ENCODE results near the gene SERP1.
"Not testable (repeated sequence)": the region's sequence is repeated elsewhere in the genome, so short reads cannot be mapped to it uniquely, and the experiment has no call there.

SERP1 gene

DNA sequence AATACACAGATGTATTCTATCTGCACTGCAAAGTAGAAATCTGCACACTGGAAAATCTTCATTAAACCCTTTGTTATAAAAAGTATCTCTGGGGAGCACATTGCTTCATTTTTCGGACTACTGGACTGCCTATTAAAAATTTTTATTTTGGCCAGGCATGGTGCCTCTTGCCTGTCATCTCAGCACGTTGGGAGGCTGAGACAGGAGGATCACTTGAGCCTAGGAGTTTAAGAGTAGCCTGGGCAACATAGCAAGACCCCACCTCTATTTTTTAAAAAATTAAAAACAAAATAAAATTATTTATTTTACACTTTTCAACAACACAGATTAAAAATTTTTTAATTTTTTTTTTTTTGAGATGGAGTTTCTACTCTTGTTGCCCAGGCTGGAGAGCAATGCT, 6.0 kb downstream of the SERP1 start:
- in situ Hi-C loops (cut with MboI; ENCODE audit: low sequenced_read_pairs): no loop called here

DNA sequence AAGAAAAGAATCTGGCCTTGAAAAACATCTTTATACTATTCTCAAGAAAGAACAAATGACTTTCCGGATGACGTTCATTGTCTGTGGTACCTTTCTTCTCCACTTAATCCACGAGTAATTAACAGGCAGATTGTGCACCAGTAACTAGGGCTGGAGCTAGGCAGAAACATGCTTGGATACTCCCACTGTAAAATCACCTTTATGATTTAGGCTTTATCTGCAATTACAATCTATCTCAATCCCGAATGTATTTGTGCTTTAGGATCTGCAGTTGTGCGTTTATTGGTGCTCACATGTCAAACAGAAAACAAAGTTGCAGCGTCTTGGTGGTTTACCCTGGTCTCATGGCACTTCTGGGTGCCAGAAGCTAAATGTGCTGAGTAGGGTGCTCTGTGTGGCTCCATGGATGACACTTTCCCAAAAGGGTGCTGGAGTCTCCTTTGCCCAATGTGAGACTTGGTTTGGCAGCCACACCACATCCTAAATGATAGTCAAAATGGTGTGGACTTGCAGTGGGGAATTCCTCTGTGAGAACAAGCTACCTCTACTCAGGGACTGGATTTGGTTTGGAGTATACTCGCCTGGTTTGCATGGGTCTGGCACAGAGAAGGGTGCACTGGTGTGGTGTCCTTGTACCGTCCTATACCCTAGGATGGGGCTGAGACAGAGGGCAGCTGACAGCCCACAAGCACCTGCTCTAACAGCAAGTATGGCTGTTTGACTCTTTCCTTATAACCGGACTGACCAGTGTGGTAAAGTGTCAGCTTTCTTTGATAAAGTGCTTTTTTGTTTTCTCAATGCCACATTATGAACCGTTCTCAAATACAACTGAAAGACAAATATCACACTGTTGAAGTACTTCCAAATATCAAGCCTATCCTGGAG, 7.7 kb downstream of the SERP1 start:
- in situ Hi-C loops (cut with MboI; ENCODE audit: low sequenced_read_pairs): no loop called here

DNA sequence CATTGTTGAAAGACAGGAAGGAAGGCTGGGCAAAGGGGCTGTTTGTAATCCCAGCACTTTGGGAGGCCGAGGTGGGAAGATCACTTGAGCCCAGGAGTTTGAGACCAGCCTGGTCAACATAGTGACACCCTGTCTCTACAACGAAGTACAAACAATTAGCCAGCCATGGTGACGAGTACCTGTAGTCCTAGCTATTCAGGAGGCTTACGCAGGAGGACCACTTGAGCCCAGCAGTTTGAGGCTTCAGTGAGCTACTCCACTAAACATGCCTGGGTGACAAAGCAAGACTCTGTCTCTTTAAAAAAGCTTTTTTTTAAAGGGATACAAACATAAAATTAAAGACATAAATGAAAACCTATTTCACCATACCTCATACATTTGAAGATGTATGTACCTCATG, 11.1 kb downstream of the SERP1 start:
- in situ Hi-C loops (cut with MboI; ENCODE audit: low sequenced_read_pairs): no loop called here

DNA sequence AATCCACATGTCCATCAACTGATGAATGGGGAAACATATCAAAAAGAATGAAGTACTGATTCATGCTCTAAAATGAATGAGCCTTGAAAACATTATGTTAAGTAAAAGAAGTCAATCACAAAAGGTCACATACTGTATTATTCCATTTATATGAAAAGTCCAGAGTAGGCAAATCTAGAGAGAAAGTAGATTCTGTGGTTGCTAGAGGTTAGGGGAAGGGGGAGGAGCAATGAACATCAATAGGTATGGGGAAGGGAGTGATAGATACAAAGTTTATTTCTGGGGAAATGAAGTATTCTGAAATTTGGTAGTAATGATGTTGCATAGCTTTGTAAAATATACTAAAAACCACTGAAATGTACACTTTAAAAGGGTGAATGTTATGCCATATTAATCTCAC, 14.5 kb downstream of the SERP1 start:
- in situ Hi-C loops (cut with MboI; ENCODE audit: low sequenced_read_pairs): no loop called here

DNA sequence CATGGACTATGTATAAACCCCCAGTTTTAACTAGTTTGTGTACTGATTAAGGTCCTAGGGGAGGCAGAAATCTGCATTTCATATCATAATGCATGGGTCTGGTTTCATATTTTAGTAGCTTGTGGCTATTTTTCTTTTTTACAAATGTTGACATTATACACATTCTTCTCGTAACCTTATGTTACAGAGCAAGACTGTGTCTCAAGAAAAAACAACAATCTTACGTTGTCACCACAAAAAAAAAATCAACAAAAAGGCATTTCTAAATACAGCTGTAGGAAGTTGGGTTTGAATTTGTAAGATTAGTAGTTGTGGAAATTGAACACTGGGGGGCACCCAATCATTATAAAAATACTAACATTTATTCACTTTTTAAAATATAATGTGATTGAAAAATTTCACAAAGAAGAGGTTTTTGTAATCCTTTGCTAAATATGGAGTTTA, 17.9 kb downstream of the SERP1 start:
- in situ Hi-C loops (cut with MboI; ENCODE audit: low sequenced_read_pairs): no loop called here

DNA sequence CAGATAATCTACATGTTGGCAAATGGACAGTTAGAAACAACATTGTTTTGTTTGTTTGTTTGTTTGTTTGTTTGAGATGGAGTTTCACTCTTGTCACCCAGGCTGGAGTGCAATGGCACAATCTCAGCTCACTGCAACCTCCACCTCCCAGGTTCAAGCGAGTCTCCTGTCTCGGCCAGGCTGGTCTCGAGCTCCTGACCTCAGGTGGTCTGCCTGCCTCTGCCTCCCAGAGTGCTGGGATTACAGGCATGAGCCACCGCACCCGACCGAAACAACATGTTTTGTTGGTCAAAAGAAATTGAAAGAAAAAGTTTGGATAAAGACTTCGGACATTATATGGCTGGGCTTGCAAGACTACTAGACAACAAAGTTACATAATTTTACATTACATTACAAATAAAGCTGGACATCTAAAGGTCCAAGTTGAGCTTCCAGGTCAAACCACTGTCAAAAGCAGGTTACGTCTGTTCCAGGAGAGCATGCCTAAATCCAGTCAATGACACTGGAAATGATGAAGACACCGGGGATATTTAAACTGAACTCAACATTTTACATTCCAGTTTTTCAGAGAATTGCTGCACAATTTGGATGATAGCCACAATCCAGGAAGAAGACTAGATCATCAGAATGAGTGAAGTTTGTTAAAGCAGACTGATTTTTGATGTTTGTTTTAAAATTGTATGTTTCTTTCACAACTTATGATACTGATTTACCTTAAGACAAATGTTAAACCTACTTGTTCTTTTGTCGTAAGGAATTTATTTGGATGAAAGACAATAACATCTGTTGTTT, 18.6 kb downstream of the SERP1 start:
- in situ Hi-C loops (cut with MboI; ENCODE audit: low sequenced_read_pairs): no loop called here

DNA sequence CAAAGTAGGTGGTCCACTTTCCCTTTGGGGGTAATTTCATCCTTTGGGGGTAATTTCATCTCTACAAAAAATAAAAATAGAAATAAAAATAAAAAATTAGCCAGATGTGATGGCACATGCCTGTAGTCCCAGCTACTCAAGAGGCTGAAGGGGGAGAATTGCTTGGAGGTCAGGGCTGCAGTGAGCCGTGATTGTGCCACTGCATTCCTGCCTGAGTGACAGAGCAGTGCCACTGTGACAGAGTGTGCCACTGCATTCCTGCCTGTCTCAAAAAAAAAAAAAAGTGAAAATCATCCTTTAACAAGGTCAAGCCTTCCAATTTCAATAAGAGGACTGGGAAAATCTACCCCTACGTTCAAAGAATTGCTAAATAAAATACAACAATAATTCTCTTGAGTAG, 22.8 kb downstream of the SERP1 start:
- in situ Hi-C loops (cut with MboI; ENCODE audit: low sequenced_read_pairs): no loop called here

DNA sequence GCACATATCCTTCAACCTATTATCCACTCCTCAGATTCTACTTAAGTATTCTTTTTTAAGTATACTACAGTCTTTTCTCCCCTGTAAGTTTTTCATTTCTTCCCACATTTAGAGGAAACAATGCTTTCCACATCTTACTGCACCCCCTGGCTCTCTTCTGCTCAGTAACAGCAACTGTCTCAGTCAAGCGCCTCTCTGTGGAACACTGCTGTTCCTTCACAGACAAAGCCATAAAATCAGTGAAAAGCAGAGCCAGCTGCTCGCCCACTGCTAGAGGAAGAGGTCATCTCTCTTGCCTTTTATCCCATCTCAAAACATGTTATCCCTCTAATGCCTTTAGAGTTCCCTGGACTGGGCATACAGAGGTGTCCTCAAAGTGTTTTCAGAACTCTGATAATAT, 24.8 kb downstream of the SERP1 start:
- in situ Hi-C loops (cut with MboI; ENCODE audit: low sequenced_read_pairs): no loop called here

DNA sequence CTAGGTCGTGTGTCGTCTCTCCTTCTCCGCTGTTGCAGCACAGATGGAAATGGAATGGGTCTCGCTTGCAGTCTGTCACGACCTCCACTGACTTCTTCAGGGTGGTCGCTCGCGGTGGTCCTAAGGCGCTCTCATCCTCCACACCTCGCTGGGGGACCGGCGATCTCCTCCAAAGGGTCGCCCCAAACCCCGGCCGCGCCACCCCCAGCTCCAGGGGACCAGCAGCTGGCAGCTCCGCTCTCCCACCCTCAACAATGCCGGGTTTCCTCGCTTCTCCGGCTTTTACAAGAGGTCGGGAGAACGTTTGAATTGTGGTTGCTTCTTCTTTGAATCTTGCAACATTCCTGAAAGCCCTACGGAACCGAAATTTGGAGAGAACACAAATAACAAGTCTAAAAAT, 25.9 kb downstream of the SERP1 start:
- in situ Hi-C loops (cut with MboI; ENCODE audit: low sequenced_read_pairs): no loop called here

DNA sequence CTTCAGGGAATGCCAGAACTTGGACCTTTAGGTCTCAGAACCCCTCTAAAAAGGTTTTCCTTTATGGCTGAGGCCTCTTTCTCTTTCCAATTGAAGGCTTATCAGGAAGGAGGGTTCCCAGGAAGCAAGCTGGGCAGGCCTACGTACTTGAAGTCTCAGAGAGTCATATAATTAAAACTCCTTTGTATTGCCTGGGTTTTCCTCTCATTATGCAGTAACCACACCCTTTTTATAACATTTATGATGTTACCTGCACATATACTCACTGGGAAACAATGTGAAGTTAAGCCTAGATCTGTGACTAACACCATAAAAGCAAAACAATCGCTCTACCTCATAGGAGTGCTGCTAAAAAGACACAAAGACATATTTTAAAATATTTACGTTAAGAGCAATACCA, 27.3 kb downstream of the SERP1 start:
- in situ Hi-C loops (cut with MboI; ENCODE audit: low sequenced_read_pairs): no loop called here

DNA sequence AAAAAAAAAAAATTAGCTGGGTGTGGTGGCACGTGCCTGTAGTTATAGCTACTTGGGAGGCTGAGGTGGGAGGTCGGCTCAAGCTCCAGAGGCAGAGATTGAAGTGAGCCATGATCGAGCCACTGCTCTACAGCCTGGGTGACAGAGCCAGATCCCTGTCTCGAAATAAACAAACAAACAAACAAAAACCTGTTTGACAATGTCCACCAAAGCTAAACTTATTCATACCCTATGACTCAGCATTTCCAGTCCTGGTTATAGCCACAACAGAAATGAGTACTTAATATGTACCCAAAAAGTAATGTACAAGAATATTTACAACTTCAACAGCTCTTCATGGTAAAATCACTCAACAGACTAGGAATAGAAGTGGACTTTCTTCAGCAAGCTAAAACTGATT, 31.1 kb downstream of the SERP1 start:
- in situ Hi-C loops (cut with MboI; ENCODE audit: low sequenced_read_pairs): no loop called here

DNA sequence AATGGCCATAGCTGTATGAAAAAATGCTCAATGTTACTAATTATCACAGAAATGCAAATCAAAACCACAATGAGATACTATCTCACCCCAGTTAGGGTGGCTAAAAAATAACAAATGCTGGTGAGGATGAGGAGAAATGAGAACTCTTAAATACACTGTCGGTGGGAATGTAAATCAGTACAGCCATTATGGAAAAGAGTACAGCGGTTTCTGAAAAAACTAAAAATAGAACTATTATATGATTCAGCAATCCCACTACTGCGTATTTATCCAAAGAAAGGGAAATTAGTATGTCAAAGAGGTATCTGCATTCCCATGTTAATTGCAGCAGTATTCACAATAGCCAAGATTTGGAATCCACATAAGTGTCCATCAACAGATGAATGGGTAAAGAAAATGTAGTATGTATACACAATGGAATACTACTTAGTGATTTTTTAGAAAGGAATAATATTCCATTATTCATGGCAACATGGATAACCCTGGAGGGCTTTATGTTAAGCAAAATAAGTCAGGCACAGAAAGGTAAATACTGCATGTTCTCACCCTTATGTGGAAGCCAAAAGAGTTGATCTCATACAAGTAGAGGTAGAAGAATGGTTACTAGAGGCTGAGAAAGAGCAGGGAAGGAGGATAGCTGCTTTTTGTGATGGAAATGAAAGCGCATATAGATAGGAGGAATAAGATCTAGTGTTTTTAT, 35.0 kb downstream of the SERP1 start:
- in situ Hi-C loops (cut with MboI; ENCODE audit: low sequenced_read_pairs): no loop called here

DNA sequence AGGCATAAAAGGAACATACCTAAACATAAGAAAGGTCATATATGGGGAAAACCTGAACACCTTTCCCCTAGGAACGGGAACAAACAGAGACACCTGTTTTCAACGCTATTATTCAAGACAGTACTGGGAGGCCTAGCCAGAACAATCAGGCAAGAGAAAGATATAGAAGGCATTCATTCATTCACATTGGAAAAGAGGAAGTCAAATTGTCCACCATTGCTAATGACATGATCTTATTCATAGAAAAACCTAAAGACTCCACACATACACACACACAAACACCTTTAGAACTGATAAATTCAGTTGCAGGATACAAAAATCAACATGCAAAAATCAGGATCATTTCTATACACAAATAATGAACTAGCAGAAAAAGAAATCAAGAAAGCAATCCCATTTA, 36.5 kb downstream of the SERP1 start:
- in situ Hi-C loops (cut with MboI; ENCODE audit: low sequenced_read_pairs): no loop called here

DNA sequence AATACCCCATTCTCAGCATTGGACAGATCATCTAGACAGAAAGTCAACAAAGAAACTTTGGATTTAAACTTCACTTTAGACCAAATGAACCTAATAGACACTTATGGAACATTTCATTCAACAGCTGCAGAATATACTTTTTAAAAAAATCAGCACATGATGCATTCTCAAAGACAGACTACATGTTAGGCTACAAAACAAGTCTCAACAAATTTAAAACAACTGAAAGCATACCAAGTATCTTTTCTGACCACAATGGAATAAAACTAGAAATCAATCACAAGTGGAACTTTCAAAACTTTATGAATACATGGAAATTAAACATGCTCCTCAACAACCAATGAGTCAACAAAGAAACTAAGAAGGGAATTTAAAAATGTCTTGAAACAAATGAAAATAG, 37.9 kb downstream of the SERP1 start:
- in situ Hi-C loops (cut with MboI; ENCODE audit: low sequenced_read_pairs): no loop called here

DNA sequence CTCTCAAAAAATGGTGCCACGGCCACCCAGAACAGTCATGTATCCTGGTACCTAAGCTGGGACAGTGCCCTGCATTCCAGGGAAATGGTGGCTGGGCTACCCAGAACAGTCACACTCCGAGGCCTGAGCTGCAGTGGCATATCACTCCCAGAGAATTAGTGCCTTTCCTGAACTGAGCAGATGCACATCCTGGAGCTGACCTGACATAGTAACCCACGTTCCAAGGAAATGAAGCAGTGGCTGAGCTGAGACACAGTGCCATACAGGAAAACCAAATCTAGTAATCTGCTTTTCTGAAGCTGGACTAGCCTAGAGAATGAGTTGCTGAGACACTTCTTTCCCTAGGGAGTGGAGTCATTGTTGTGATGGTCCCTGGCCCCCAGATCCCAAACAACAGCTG, 41.8 kb downstream of the SERP1 start:
- in situ Hi-C loops (cut with MboI; ENCODE audit: low sequenced_read_pairs): no loop called here

DNA sequence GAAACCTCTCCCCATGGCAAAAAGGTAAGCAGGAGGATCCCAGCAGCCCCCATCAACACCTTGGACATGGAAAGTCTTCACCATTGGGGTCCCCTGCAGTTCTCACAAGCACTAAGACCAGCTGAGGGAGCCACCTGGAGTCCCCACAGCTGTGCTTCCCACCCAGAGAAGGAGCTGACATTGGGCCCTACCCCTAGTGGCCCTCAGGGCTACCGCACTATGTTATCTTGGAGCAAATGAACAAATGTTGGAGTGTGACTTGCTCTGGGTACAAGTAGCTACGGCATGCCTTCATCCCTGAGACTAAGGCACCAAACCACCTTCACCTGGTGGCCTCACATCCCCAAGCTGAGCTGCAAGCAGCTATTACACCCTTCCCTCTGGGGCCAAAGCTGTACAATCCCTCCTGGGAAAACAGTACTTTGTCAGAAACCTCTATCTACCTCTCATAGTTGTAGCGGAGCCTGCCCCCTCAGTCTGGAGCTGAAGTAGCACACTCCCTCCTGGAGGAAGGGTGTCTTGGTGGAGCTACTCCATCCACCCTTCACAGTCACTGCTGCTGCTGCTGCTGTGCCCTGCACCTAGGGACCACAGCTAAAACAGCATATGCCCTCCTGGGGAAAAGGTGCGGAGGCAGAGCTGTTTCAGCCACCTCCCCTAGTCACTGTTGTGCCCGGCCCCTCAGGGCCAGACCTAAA, 42.7 kb downstream of the SERP1 start:
- in situ Hi-C loops (cut with MboI; ENCODE audit: low sequenced_read_pairs): no loop called here

DNA sequence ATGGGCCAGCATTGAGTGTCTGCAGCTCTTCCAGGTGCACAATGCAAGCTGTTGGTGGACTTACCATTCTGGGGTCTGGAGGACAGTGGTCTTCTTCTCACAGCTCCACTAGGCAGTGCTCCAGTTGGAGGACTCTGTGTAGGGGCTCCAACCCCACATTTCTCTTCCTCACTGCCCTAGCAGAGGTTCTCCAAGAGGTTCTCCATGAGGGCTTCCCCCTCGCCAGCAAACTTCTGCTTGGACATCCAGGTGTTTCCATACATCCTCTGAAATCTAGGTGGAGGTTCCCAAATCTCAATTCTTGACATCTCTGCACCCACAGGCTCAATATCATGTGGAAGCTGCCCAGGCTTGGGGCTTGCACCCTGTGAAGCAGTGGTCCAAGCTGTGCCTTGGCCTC, 45.3 kb downstream of the SERP1 start:
- in situ Hi-C loops (cut with MboI; ENCODE audit: low sequenced_read_pairs): not testable (repeated sequence)

DNA sequence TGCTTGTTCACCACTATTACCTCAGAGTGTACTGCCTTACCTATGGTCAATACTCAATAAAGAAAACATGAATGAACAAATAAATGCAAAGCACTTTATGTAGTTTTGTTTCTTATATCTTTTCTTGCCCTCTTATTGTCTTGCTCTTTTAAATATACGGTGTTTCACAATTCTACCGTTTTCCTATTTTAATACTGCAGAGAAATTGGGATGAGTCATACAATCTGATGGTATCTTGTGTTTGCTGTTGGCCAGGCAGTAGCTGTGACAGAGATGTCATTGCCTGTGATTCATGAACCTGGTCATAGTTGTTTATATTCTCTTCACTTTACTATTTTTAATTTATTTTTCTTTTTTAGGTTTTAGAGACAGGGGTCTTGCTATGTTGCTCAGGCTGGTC, 48.3 kb downstream of the SERP1 start:
- in situ Hi-C loops (cut with MboI; ENCODE audit: low sequenced_read_pairs): loop anchor here (25.0 kb wide), 1 partner anchor 211 kb away; no protein-coding TSS in a partner anchor

DNA sequence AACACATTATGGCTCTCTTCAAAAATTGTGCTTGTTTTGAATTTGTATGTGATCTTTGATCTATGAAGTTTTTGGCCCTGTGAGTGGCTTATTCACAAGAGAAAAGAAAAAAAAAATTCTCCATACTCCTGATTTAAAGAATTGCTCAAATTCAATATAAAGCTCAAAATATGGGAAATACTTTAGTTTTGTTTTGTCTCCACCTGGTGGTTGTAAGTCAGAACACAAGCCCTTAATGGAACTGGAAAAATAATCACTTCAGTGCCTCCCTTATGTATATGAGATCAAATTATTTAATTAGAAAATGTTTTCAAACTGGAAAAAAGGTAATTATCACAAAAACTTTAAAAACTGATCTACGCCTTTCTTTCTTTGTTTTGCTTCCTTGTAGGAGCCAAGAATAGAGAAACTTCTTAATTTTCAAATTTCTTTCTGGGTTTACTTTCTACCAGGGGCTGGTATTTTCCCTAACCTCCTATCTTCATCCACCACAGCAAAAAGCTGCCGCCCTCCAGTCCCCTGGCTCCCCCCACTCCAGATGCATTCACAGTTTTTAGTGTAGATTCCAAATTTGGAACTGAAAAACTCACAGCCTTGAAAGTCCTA, 50.6 kb downstream of the SERP1 start:
- in situ Hi-C loops (cut with MboI; ENCODE audit: low sequenced_read_pairs): loop anchor here (25.0 kb wide), 1 partner anchor 208 kb away; no protein-coding TSS in a partner anchor

DNA sequence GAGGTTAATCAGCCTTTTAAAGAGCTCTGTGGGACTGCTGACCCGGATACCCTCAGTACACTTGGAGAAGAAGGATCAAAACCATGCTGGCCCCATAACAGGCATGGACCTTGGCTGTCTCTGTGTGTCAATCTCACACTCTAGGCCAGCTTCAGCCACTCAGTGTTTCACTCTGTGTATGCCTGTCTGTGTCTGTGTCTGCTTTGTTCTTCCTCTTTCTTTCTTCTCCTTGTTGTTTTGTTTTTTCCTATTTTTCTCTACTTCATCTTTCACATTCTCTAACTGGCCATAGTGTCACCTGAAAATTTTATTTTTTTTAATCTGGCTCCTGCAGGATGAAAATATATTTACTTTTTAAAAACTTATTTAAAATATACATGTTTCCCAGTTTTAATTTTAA, 51.1 kb downstream of the SERP1 start:
- in situ Hi-C loops (cut with MboI; ENCODE audit: low sequenced_read_pairs): loop anchor here (25.0 kb wide), 1 partner anchor 208 kb away; no protein-coding TSS in a partner anchor
